Lower leg skin (tissue), 4 donors: Measurements from ENCODE around the gene GMCL1. TPM values are rescaled to one million over a fixed set of nuclear protein-coding genes. Genes with fewer than 3 reads are reported as not detected.
"Not testable (repeated sequence)": the region's sequence is repeated elsewhere in the genome, so short reads cannot be mapped to it uniquely, and the experiment has no call there.

Experiments
- DNase-seq, 2 donors: peaks; one replicate each; pipeline ENCODE4 v3.0.0-alpha.2; 2019; ENCODE audit warnings: low spot score in 2 of 2
- H3K4me3 ChIP-seq: fragments of 200-600 bp; sonication (generic); 2 replicates; pipeline ENCODE4 v1.5.1; 2017; ENCODE audit warnings: mild to moderate bottlenecking, low read depth; ENCODE audit not compliant: poor library complexity, severe bottlenecking
- POLR2A ChIP-seq, 2 donors: fragments of 450-650 bp; IDR thresholded peaks; one replicate each; pipeline ENCODE4 v1.6.1; 2016 to 2017; ENCODE audit warnings: antibody characterized with exemption in 2 of 2, mild to moderate bottlenecking in 1 of 2, moderate library complexity in 1 of 2
- WGBS, 2 donors: methylation state at CpG; one replicate each; pipeline ENCODE4 v1.1.5; 2018; 5-methylcytosine and 5-hydroxymethylcytosine counted together
- intact Hi-C: fragments of 100-400 bp; cut with DNase I; formaldehyde crosslinking; loops from one replicate; pipeline ENCODE4 v1.15.0; 2023; ENCODE audit warnings: low total_unique reads
- total RNA-seq, 4 donors: library from RNA; depleted of rRNA; stranded (reverse); fragments of >200 nt; gene quantifications; one replicate each; pipeline ENCODE4 v1.1.0, GENCODE V29; 2016
- TF ChIP-seq, protein P1 (sequence below), 3 donors: fragments of 450-650 bp; IDR thresholded peaks; one replicate each; pipeline ENCODE4 v1.5.1; 2016; ENCODE audit warnings: antibody characterized with exemption in 3 of 3, mild to moderate bottlenecking in 3 of 3, moderate library complexity in 2 of 3

The GMCL1 gene
- total RNA-seq, 4 donors from 2014 or later = 10.2 to 15.6 (median 12.1) TPM

DNA sequence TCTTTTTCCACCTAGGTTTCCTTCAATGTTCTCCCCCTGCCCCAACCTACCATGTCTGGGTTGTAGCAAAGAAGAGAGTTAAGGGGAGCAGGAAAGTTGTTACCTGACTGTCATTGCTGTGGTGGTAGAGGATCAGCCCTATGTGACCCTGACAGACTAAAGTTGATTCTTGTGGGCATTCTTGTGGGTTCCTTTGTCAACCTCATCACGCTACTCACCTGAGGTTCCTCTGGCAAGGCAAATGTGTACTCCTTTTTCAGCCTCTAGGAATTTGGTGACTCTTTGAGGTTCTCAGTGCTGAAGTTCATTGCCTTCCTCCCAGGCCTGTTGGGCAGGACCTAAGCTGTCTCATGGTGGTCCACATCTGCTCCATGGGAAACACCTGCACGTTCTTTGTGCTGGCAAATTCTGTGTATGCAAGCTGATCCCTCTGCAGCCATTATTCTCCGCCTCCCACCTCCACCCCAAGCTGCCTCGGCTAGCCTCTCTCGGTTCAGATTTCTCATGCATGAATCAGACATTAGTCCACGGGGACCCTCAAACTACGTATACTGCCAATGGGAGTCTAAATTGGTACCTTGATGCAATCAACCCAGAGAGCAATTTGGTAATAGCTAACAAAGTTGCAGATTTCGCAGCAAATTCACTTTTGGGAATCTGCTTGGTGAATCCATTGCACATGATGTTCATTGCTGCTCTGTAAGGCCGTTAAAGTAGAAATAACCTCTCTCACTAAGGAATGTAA is 1.5 kb upstream of the GMCL1 start:
- 77 to 78% methylated on average over 9 of the region's 9 CpGs for WGBS, 2 donors

GRCh38 chr2:69828938-69829255 is 563 bp upstream of the GMCL1 start:
- no peak for TF ChIP-seq POLR2A (IDR thresholded peaks at IDR 0.05)
- TF ChIP-seq, protein P1, sequence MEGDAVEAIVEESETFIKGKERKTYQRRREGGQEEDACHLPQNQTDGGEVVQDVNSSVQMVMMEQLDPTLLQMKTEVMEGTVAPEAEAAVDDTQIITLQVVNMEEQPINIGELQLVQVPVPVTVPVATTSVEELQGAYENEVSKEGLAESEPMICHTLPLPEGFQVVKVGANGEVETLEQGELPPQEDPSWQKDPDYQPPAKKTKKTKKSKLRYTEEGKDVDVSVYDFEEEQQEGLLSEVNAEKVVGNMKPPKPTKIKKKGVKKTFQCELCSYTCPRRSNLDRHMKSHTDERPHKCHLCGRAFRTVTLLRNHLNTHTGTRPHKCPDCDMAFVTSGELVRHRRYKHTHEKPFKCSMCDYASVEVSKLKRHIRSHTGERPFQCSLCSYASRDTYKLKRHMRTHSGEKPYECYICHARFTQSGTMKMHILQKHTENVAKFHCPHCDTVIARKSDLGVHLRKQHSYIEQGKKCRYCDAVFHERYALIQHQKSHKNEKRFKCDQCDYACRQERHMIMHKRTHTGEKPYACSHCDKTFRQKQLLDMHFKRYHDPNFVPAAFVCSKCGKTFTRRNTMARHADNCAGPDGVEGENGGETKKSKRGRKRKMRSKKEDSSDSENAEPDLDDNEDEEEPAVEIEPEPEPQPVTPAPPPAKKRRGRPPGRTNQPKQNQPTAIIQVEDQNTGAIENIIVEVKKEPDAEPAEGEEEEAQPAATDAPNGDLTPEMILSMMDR (IDR thresholded peaks at IDR 0.05) = no peak

More for the DNA sequence above, 1.5 kb upstream of the GMCL1 start:
- H3K4me3 ChIP-seq = no peak overlapping the region
- TF ChIP-seq POLR2A (IDR thresholded peaks at IDR 0.05) = no peak
- TF ChIP-seq, protein P1 (IDR thresholded peaks at IDR 0.05) = no peak
- intact Hi-C loops = no loop called here
- peak in 1 of 2 donors; percentile 27 for DNase-seq

DNA sequence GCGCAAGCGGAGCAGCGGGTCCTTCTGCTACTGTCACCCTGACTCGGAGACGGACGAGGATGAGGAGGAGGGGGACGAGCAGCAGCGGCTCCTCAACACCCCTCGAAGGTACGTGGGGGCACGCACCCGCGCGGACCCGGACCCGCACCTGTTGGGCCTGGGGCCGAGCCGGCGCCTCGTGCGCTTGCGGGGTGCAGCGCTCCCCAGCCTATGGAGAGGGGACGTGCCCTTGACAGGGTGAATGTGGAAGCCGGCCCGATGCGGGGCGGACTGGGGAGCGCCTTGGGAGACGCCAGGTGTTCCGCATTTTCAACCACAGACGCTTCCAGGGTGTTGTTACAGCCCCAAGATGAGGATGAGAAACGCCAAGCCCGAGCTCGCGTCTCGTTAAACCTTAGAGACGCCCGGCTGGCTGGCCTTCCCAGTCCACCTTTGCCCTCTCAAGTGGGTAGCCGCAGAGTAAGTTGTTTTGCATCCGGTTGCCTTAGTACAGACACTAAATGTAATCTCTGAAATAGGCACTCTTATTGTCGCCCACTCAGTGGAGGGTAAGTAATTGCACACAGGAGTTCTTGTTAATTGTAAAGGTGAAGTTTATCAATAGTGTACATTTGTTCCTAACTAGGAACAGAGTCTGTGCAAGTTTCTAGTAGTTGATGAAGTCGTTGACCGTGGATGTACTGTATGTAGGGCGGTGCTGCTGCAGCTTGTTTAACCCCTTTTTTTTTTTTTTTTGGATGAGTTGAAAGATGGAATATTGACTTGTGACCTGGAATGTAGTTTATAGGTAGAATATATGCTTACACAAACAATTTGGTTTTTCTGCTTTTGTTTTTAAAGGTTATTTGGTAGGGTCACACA is 815 bp downstream of the GMCL1 start:
- peak overlapping the region; percentile 84 for H3K4me3 ChIP-seq
- peak; percentile 32 to 90 for DNase-seq
- TF ChIP-seq POLR2A (IDR thresholded peaks at IDR 0.05) = no peak
- TF ChIP-seq, protein P1 (IDR thresholded peaks at IDR 0.05) = no peak
- 1% methylated on average over 37 to 42 of the region's 45 CpGs for WGBS, 2 donors
- intact Hi-C loops = no loop called here

More at GRCh38 chr2:69828938-69829255, 563 bp upstream of the GMCL1 start:
- no peak for DNase-seq
- 6 to 10% methylated on average over 7 of the region's 7 CpGs for WGBS, 2 donors
- intact Hi-C loops = no loop called here
- peak overlapping the region; percentile 84 for H3K4me3 ChIP-seq

- H3K4me3 ChIP-seq, intact Hi-C loops, DNase-seq: not testable (repeated sequence)
- WGBS, 2 donors = 82% methylated on average over 13 of the region's 13 CpGs
Observed at GRCh38 chr2:69830906-69831241, 1.4 kb downstream of the GMCL1 start.

- intact Hi-C loops = no loop called here
- H3K4me3 ChIP-seq = no peak overlapping the region
Observed at GRCh38 chr2:69831354-69831905, 2.0 kb downstream of the GMCL1 start.

More at GRCh38 chr2:69831354-69831905, 2.0 kb downstream of the GMCL1 start:
- 90 to 91% methylated on average over 6 of the region's 6 CpGs for WGBS, 2 donors
- no peak for DNase-seq
- TF ChIP-seq, protein P1 (IDR thresholded peaks at IDR 0.05) = no peak
- TF ChIP-seq POLR2A (IDR thresholded peaks at IDR 0.05) = no peak
